DND-41 (cell line): ENCODE measurements around the gene PPARA.
A peak's percentile ranks its signal among the peaks of the same experiment; 100 is the strongest.

Source experiments
- ATAC-seq: fragments of 200-7000 bp; cut with Tn5 transposase; 3 replicates; pipeline ENCODE4 v1.9.1; 2021; ENCODE audit warnings: low read depth; ENCODE audit not compliant: insufficient read depth
- DNase-seq: peaks from one replicate; pipeline ENCODE4 v3.0.0-alpha.2; 2020
- H2AFZ ChIP-seq: 2 replicates; pipeline ENCODE4 v1.6.0; 2012; ENCODE audit warnings: low read depth, low read length
- H3K27ac ChIP-seq: 2 replicates; pipeline ENCODE4 v1.5.1; 2012; ENCODE audit warnings: low read length, inconsistent platforms
- H3K27me3 ChIP-seq: fragments of 200-600 bp; sonication (generic); 2 replicates; pipeline ENCODE4 v1.6.0; 2012; ENCODE audit warnings: low read length, mild to moderate bottlenecking, inconsistent platforms; ENCODE audit not compliant: insufficient read depth, poor library complexity
- H3K36me3 ChIP-seq: 2 replicates; pipeline ENCODE4 v1.5.1; 2012; ENCODE audit warnings: low read length, inconsistent platforms; ENCODE audit not compliant: insufficient read depth
- H3K4me1 ChIP-seq: 2 replicates; pipeline ENCODE4 v1.5.1; 2012; ENCODE audit warnings: mild to moderate bottlenecking, low read length; ENCODE audit not compliant: insufficient read depth
- H3K4me2 ChIP-seq: 2 replicates; pipeline ENCODE4 v1.6.0; 2012; ENCODE audit warnings: mild to moderate bottlenecking, moderate library complexity, low read length, inconsistent platforms; ENCODE audit not compliant: insufficient read depth
- H3K4me3 ChIP-seq, 2 experiments: fragments of 200-600 bp in 1 of 2; shearing (Covaris generic) in 1 of 2; 2 replicates each; pipeline ENCODE4 v1.5.1; 2012 to 2016; ENCODE audit warnings: inconsistent platforms in 2 of 2, low read length in 2 of 2, mild to moderate bottlenecking in 2 of 2, low read depth in 1 of 2, moderate library complexity in 1 of 2
- H3K79me2 ChIP-seq: 2 replicates; pipeline ENCODE4 v1.6.0; 2012; ENCODE audit warnings: low read length, inconsistent platforms; ENCODE audit not compliant: insufficient read depth
- H3K9ac ChIP-seq: 2 replicates; pipeline ENCODE4 v1.6.0; 2012; ENCODE audit warnings: low read depth, mild to moderate bottlenecking, inconsistent platforms, low read length, moderate library complexity
- H3K9me3 ChIP-seq: 2 replicates; pipeline ENCODE4 v1.5.1; 2012; ENCODE audit warnings: low read length, moderate library complexity, mild to moderate bottlenecking, inconsistent platforms; ENCODE audit not compliant: insufficient read depth, severe bottlenecking
- H4K20me1 ChIP-seq: 2 replicates; pipeline ENCODE4 v1.6.0; 2012; ENCODE audit warnings: low read length; ENCODE audit not compliant: insufficient read depth
- CTCF ChIP-seq: IDR thresholded peaks from 2 replicates; pipeline ENCODE4 v1.5.1; 2012; ENCODE audit warnings: borderline replicate concordance, low read length, moderate library complexity, mild to moderate bottlenecking; ENCODE audit not compliant: poor library complexity, severe bottlenecking; ENCODE audit errors: extremely low read depth
- EZH2 ChIP-seq: IDR thresholded peaks from 3 replicates; pipeline ENCODE4 v1.6.1; 2012; ENCODE audit warnings: borderline replicate concordance, low read depth, mild to moderate bottlenecking, moderate library complexity, low read length, inconsistent platforms; ENCODE audit not compliant: severe bottlenecking

The PPARA gene

GRCh38 chr22:46233231-46233630, 82.9 kb downstream of the PPARA start:
- Histone ChIP-seq H3K4me2 (no peak overlapping the region), H3K4me1 (peaks cover 14% of the 10 kb centered on the region), H3K9ac (no peak overlapping the region), H3K27ac (peak overlapping the region; percentile 60), H4K20me1 (no peaks in the 10 kb centered on the region), H3K9me3 (peaks cover 21% of the 10 kb centered on the region), H3K79me2 (no peaks in the 10 kb centered on the region), H3K27me3 (no peaks in the 10 kb centered on the region), H2AFZ (no peak overlapping the region), H3K4me3 (no peak overlapping the region), H3K36me3 (peaks cover 58% of the 10 kb centered on the region)
- TF ChIP-seq CTCF (no peak), EZH2 (no peak)
- peak; percentile 87 for ATAC-seq
- DNase-seq: peak; percentile 59

GRCh38 chr22:46234969-46235368, 84.6 kb downstream of the PPARA start:
- H2AFZ ChIP-seq: no peak overlapping the region
- H3K9me3 ChIP-seq: peaks cover 22% of the 10 kb centered on the region
- no peaks in the 10 kb centered on the region for H3K79me2 ChIP-seq
- no peak overlapping the region for H3K4me3 ChIP-seq
- TF ChIP-seq CTCF (no peak), EZH2 (no peak)
- H3K27ac ChIP-seq: peak overlapping the region; percentile 45
- DNase-seq: no peak
- no peaks in the 10 kb centered on the region for H4K20me1 ChIP-seq
- no peak for ATAC-seq
- H3K27me3 ChIP-seq: no peaks in the 10 kb centered on the region
- H3K4me2 ChIP-seq: no peak overlapping the region
- no peak overlapping the region for H3K9ac ChIP-seq
- peaks cover 63% of the 10 kb centered on the region for H3K36me3 ChIP-seq
- peaks cover 31% of the 10 kb centered on the region for H3K4me1 ChIP-seq

GRCh38 chr22:46237453-46238124, 87.3 kb downstream of the PPARA start:
- H3K9ac ChIP-seq: no peak overlapping the region
- H3K36me3 ChIP-seq: peaks cover 59% of the 10 kb centered on the region
- 0 out of 4 replicates have a peak overlapping the region, but pooled peaks of 1 of the 2 experiments have one; percentile 4 for H3K4me3 ChIP-seq
- ATAC-seq (no peak), DNase-seq (no peak)
- TF ChIP-seq EZH2 (no peak), CTCF (no peak)
- H3K27ac ChIP-seq: peak overlapping the region; percentile 98
- no peaks in the 10 kb centered on the region for H4K20me1 ChIP-seq
- H3K9me3 ChIP-seq: peaks cover 22% of the 10 kb centered on the region
- H2AFZ ChIP-seq: no peak overlapping the region
- peaks cover 58% of the 10 kb centered on the region for H3K4me1 ChIP-seq
- no peak overlapping the region for H3K4me2 ChIP-seq
- H3K27me3 ChIP-seq: no peaks in the 10 kb centered on the region
- H3K79me2 ChIP-seq: peaks cover 8% of the 10 kb centered on the region

GRCh38 chr22:46238541-46238940, 88.2 kb downstream of the PPARA start:
- Histone ChIP-seq H3K4me3 (no peak overlapping the region), H3K4me1 (peaks cover 59% of the 10 kb centered on the region), H3K27ac (peak overlapping the region; percentile 98), H3K36me3 (peaks cover 59% of the 10 kb centered on the region), H2AFZ (no peak overlapping the region), H3K79me2 (peaks cover 8% of the 10 kb centered on the region), H3K4me2 (peak overlapping the region; percentile 51; the same call in 1 of the 2 replicates), H4K20me1 (no peaks in the 10 kb centered on the region), H3K9ac (peak overlapping the region; percentile 44), H3K27me3 (no peaks in the 10 kb centered on the region), H3K9me3 (peaks cover 22% of the 10 kb centered on the region)
- no peak for DNase-seq
- TF ChIP-seq EZH2 (no peak), CTCF (no peak)
- no peak for ATAC-seq
